Activated naive CD4-positive, alpha-beta T cell treated with anti-CD3 and anti-CD28 coated beads, Interleukin-2, amount 50 U/mL, for 24 hours (primary cell): ENCODE data around the gene OR5K4.
"Not testable (repeated sequence)": the region's sequence is repeated elsewhere in the genome, so short reads cannot be mapped to it uniquely, and the experiment has no call there.

ENCODE experiments used
- H3K27ac Mint-ChIP-seq: one replicate; pipeline ENCODE4 v1.8.0; 2021; ENCODE audit warnings: mild to moderate bottlenecking, mixed read lengths
- H3K27me3 Mint-ChIP-seq: one replicate; pipeline ENCODE4 v1.8.0; 2021; ENCODE audit warnings: mixed read lengths
- H3K36me3 Mint-ChIP-seq: one replicate; pipeline ENCODE4 v1.8.0; 2021; ENCODE audit warnings: mixed read lengths
- H3K4me1 Mint-ChIP-seq: one replicate; pipeline ENCODE4 v1.8.0; 2021; ENCODE audit warnings: mixed read lengths
- H3K4me3 Mint-ChIP-seq: one replicate; pipeline ENCODE4 v1.8.0; 2021; ENCODE audit warnings: mild to moderate bottlenecking, mixed read lengths
- H3K9me3 Mint-ChIP-seq: one replicate; pipeline ENCODE4 v1.8.0; 2021; ENCODE audit warnings: mixed read lengths

OR5K4 gene

DNA sequence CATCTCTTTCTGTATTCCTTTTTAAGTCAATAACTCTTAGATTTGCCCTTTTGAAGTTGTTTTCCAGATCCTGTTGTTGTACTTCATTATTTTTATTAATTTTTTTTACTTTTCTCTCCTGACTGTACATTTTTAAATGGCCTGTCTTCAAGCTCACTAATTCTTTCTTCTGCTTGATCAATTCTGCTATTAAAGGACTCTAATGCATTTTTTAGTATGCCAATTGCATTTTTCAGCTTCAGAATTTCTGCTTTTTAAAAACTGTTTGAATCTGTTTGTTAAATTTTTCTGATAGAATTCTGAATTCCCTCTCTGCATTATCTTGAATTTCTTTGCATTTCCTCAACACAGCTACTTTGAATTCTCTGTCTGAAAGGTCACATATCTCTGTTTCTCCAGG lies 5.6 kb downstream of the OR5K4 start:
- Mint-ChIP-seq H3K27ac (no peak overlapping the region), H3K27me3 (peaks cover 2% of the 10 kb centered on the region)

GRCh38 chr3:98359993-98360675 lies 6.5 kb downstream of the OR5K4 start:
- no peak overlapping the region for H3K27ac Mint-ChIP-seq
- H3K9me3 Mint-ChIP-seq: peaks cover 15% of the 10 kb centered on the region

More for the DNA sequence above, 5.6 kb downstream of the OR5K4 start:
- Mint-ChIP-seq H3K4me1 (no peaks in the 10 kb centered on the region), H3K36me3 (peaks cover 5% of the 10 kb centered on the region), H3K9me3 (peaks cover 15% of the 10 kb centered on the region), H3K4me3 (no peak overlapping the region)

GRCh38 chr3:98360681-98361080 lies 7.0 kb downstream of the OR5K4 start:
- Mint-ChIP-seq H3K9me3 (peaks cover 15% of the 10 kb centered on the region), H3K4me1 (no peaks in the 10 kb centered on the region), H3K36me3 (peaks cover 6% of the 10 kb centered on the region), H3K27me3 (peaks cover 2% of the 10 kb centered on the region), H3K27ac (no peak overlapping the region), H3K4me3 (no peak overlapping the region)

More at GRCh38 chr3:98359993-98360675, 6.5 kb downstream of the OR5K4 start:
- H3K4me1 Mint-ChIP-seq: no peaks in the 10 kb centered on the region
- peaks cover 5% of the 10 kb centered on the region for H3K36me3 Mint-ChIP-seq
- peaks cover 2% of the 10 kb centered on the region for H3K27me3 Mint-ChIP-seq
- H3K4me3 Mint-ChIP-seq: no peak overlapping the region

GRCh38 chr3:98361289-98361688 lies 7.6 kb downstream of the OR5K4 start:
- Mint-ChIP-seq H3K27ac (no peak overlapping the region), H3K9me3 (peaks cover 15% of the 10 kb centered on the region), H3K27me3 (peaks cover 2% of the 10 kb centered on the region), H3K36me3 (peaks cover 6% of the 10 kb centered on the region), H3K4me3 (no peak overlapping the region), H3K4me1 (no peaks in the 10 kb centered on the region)

DNA sequence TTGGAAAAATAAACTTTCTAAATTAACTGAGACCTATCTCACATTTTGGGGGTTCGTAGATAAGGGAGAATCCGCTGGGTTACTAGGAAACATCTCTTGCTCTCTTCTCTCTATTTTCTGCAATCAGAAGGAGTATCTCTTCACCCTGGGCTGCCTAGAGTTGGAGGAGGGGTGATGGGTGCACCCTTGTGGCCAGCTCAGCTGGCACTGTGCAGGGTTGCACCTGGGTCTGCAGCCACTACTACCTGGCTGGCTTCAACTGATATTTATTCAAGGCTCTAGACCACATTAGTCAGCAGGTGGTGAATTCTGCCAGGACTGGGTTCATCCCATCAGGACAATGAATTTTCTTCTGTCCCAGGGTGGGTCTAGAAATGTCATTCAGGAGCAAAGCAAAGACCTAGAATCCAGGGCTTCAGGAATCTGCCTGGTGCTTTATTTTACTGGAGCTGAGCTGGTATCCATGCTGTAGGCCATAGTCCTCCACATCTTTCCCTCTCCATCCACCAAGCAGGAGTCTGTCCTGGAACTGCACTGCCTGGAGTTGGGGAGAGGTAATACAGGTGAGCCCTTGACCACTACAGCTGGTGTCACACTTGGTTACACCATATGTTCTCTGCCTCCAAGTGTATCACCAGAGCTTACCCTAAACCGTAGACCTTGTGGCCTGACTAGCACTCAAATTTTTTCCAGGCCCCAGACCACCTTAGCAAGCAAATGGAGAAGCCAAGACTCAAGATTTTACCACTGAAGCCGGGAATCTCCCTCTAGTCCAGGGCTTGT lies 14.0 kb downstream of the OR5K4 start:
- H3K27ac Mint-ChIP-seq: no peak overlapping the region
- H3K4me3 Mint-ChIP-seq: no peak overlapping the region
- H3K36me3 Mint-ChIP-seq: peaks cover 1% of the 10 kb centered on the region
- H3K4me1 Mint-ChIP-seq: no peaks in the 10 kb centered on the region
- no peaks in the 10 kb centered on the region for H3K9me3 Mint-ChIP-seq
- no peaks in the 10 kb centered on the region for H3K27me3 Mint-ChIP-seq

- Mint-ChIP-seq H3K4me3 (no peak overlapping the region), H3K27ac (no peak overlapping the region), H3K27me3 (peaks cover 1% of the 10 kb centered on the region), H3K4me1 (no peaks in the 10 kb centered on the region), H3K9me3 (no peaks in the 10 kb centered on the region), H3K36me3 (no peaks in the 10 kb centered on the region)
Measured at GRCh38 chr3:98371186-98371585, 17.5 kb downstream of the OR5K4 start.

DNA sequence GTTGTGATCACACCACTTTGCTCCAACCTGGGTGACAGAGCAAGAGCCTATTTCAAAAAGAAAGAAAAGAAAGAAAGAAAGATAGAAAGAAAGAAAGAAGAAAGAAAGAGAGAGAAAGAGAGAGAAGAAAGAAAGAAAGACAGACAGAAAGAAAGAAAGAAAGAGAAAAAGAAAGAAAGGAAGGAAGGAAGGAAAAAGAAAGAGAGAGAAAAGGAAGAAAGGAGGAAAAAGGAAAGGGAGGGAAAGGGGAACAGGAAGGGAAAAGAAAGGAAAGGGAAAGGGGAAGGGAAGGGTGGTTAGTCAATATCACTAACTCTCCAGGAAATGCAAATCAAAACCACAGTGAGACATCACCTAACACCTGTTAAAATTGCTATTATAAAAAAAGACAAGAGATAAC lies 18.2 kb downstream of the OR5K4 start:
- H3K9me3 Mint-ChIP-seq: no peaks in the 10 kb centered on the region
- H3K4me1 Mint-ChIP-seq: no peaks in the 10 kb centered on the region
- no peak overlapping the region for H3K4me3 Mint-ChIP-seq
- no peaks in the 10 kb centered on the region for H3K36me3 Mint-ChIP-seq
- H3K27ac Mint-ChIP-seq: peak overlapping the region; percentile 60
- H3K27me3 Mint-ChIP-seq: peaks cover 1% of the 10 kb centered on the region

DNA sequence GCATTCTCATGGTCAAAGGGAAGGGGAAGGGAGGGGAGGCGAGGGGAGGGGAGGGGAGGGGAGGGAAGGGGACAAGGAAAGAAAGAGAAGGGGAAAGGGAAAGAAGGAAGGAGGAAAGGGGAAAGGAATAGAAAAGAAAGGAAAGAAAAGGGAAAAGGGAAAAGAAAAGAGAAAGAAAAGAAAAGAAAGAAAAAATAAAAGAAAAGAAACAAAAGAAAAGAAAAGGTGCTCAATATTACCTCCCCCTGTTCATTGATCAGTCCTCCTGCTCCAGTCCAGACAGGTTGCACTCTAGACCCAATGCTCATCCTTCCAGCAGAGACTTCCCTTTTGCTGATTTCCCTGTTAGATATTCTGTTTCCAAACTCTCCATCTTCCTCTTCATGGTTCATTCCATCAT lies 18.8 kb downstream of the OR5K4 start:
- no peaks in the 10 kb centered on the region for H3K4me1 Mint-ChIP-seq
- H3K27me3 Mint-ChIP-seq: peaks cover 1% of the 10 kb centered on the region
- no peaks in the 10 kb centered on the region for H3K9me3 Mint-ChIP-seq
- H3K36me3 Mint-ChIP-seq: no peaks in the 10 kb centered on the region
- H3K4me3 Mint-ChIP-seq: no peak overlapping the region
- H3K27ac Mint-ChIP-seq: no peak overlapping the region

DNA sequence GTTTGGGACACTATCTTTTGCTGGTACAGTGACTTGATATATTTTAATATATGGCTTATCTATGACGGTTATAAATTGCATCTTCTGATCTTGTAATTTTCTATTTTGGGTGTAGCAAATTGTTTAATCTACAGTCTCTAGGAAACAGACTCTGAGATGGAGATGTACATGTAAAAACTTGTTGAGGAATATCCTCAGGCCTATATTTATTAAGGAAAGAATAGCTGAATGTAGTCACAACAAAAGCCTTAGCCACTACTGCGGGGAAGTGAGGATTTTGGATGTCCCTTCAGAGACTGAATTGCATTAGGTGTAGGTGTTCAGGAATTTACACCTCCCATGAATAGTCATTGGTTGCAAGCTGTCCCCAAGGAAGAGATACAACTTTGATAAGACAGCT lies 23.0 kb downstream of the OR5K4 start:
- H3K4me1 Mint-ChIP-seq: no peaks in the 10 kb centered on the region
- no peaks in the 10 kb centered on the region for H3K9me3 Mint-ChIP-seq
- peaks cover 3% of the 10 kb centered on the region for H3K27me3 Mint-ChIP-seq
- H3K27ac Mint-ChIP-seq: no peak overlapping the region
- H3K4me3 Mint-ChIP-seq: no peak overlapping the region
- H3K36me3 Mint-ChIP-seq: no peaks in the 10 kb centered on the region

DNA sequence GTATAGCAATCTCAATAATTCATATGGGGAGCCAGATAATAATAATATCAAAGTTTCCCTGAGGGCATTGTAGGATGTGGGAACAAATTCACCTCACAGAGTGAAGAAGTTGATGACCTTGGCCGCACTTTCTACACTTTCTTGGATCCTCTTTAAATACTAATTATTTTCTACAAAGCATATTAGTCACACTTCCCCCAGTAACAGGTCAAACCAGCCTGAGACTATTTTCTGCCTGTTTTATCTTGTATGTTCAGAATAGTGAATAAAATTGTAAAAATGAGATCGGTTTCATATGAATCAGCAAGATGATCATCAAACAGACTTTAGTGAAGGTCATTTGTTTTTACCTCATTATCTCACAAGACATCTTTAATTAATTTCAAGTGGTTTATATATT lies 34.5 kb downstream of the OR5K4 start:
- H3K4me1 Mint-ChIP-seq: no peaks in the 10 kb centered on the region
- H3K36me3 Mint-ChIP-seq: no peaks in the 10 kb centered on the region
- H3K4me3 Mint-ChIP-seq: no peak overlapping the region
- H3K27me3 Mint-ChIP-seq: peaks cover 17% of the 10 kb centered on the region
- no peak overlapping the region for H3K27ac Mint-ChIP-seq
- H3K9me3 Mint-ChIP-seq: no peaks in the 10 kb centered on the region

DNA sequence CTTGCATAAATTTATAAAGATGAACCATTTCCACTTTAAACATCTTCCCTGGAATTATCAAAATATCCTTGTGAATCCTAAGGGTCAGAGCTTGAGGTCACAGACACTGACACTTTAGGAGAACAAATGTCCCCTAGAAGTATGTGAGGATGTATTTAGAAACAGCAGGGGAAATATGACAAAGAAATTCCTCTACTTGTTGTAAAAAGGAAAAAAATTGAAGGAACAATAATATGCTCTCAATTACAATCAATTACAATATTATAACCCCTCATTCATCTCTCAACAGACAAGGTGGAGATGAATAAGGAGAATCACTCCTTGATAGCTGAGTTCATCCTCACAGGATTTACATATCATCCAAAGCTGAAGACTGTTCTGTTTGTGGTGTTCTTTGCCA lies 36.7 kb downstream of the OR5K4 start, which contains the start of gene OR5K3:
Gene OR5K3 (plus strand): TSS at position 301 of the 400 bp plus-strand sequence. CDS start 0 bp downstream, at position 301.
- Mint-ChIP-seq H3K9me3 (no peaks in the 10 kb centered on the region), H3K27me3 (peaks cover 10% of the 10 kb centered on the region), H3K4me3 (no peak within 1 kb of the TSS), H3K27ac (no peak within 1 kb of the TSS), H3K4me1 (no peaks in the 10 kb centered on the region), H3K36me3 (no peaks in the 10 kb centered on the region)

- H3K9me3 Mint-ChIP-seq: peaks cover 16% of the 10 kb centered on the region
- no peaks in the 10 kb centered on the region for H3K36me3 Mint-ChIP-seq
- no peak overlapping the region for H3K4me3 Mint-ChIP-seq
- H3K27ac Mint-ChIP-seq: no peak overlapping the region
- no peaks in the 10 kb centered on the region for H3K4me1 Mint-ChIP-seq
- peaks cover 3% of the 10 kb centered on the region for H3K27me3 Mint-ChIP-seq
Measured at GRCh38 chr3:98395101-98395500, 41.4 kb downstream of the OR5K4 start.

DNA sequence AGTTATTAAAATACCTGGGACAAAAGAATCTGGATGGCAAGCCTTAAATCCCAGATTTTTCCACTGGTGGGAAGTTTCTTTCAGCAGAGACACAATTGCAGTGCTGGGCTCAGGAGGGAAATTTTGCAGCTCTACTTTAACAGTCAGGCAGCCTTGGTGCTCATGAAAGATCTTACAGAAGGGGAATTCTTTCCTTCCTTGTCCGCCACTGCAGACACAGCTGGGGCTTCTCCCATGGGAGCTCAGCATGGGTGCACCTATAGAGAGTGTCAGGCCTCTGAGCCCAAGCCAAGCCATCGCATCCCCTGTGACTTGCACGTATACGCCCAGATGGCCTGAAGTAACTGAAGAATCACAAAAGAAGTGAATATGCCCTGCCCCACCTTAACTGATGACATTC lies 42.8 kb downstream of the OR5K4 start:
- H3K27ac Mint-ChIP-seq, H3K27me3 Mint-ChIP-seq, H3K36me3 Mint-ChIP-seq: not testable (repeated sequence)

GRCh38 chr3:98398513-98398912 lies 44.9 kb downstream of the OR5K4 start:
- Mint-ChIP-seq H3K27ac (no peak overlapping the region), H3K27me3 (peaks cover 5% of the 10 kb centered on the region), H3K36me3 (no peaks in the 10 kb centered on the region), H3K4me3 (no peak overlapping the region), H3K9me3 (peaks cover 36% of the 10 kb centered on the region), H3K4me1 (no peaks in the 10 kb centered on the region)

More for the DNA sequence above, 42.8 kb downstream of the OR5K4 start:
- peaks cover 23% of the 10 kb centered on the region for H3K9me3 Mint-ChIP-seq
- not testable (repeated sequence) for H3K4me3 Mint-ChIP-seq, H3K4me1 Mint-ChIP-seq

- Mint-ChIP-seq H3K27ac (no peak overlapping the region), H3K27me3 (peaks cover 5% of the 10 kb centered on the region), H3K36me3 (peaks cover 8% of the 10 kb centered on the region), H3K4me3 (no peak overlapping the region), H3K9me3 (peaks cover 55% of the 10 kb centered on the region), H3K4me1 (no peaks in the 10 kb centered on the region)
Measured at GRCh38 chr3:98402507-98402906, 48.9 kb downstream of the OR5K4 start.

GRCh38 chr3:98404010-98404409 lies 50.4 kb downstream of the OR5K4 start:
- Mint-ChIP-seq H3K4me3 (no peak overlapping the region), H3K27ac (no peak overlapping the region), H3K27me3 (peaks cover 4% of the 10 kb centered on the region), H3K36me3 (peaks cover 8% of the 10 kb centered on the region), H3K4me1 (no peaks in the 10 kb centered on the region), H3K9me3 (peaks cover 50% of the 10 kb centered on the region)
